HEK293 (cell line): ENCODE measurements around the gene CLCN3.

Source experiments
- CTCF ChIP-seq: fragments of 450-650 bp; formaldehyde crosslinking; IDR thresholded peaks from 2 replicates; pipeline ENCODE4 v1.5.1; 2016; ENCODE audit warnings: missing biosample characterization, missing genetic modification characterization
- REST ChIP-seq: fragments of 450-650 bp; formaldehyde crosslinking; IDR thresholded peaks from 2 replicates; pipeline ENCODE4 v1.5.1; 2016; ENCODE audit warnings: missing biosample characterization, missing genetic modification characterization
- ZNF24 ChIP-seq: fragments of 450-650 bp; formaldehyde crosslinking; IDR thresholded peaks from 2 replicates; pipeline ENCODE4 v1.5.1; 2016; ENCODE audit warnings: missing biosample characterization, missing genetic modification characterization
- ZNF274 ChIP-seq, 2 experiments: fragments of 200-500 bp in 1 of 2; fragments of 450-650 bp in 1 of 2; sonication (Bioruptor generic) in 1 of 2; formaldehyde crosslinking in 1 of 2; IDR thresholded peaks; 2 replicates each; pipeline versions ENCODE4 v1.5.1 to v1.6.1; 2014 to 2016; ENCODE audit warnings: borderline replicate concordance in 1 of 2, inconsistent platforms in 1 of 2, low read length in 1 of 2, missing biosample characterization in 1 of 2, missing genetic modification characterization in 1 of 2
- ZNF514 ChIP-seq: fragments of 450-650 bp; formaldehyde crosslinking; IDR thresholded peaks from 2 replicates; pipeline ENCODE4 v1.5.1; 2016; ENCODE audit warnings: missing biosample characterization, missing genetic modification characterization
- ZNF76 ChIP-seq: fragments of 450-650 bp; formaldehyde crosslinking; IDR thresholded peaks from 2 replicates; pipeline ENCODE4; 2016; ENCODE audit warnings: low read depth, missing biosample characterization, missing genetic modification characterization, borderline replicate concordance

GRCh38 chr4:169626331-169627282 is 6.2 kb downstream of the CLCN3 start:
- TF ChIP-seq ZNF76 (tag by site-specific recombination) (no peak), CTCF (no peak), ZNF274 (IDR thresholded peaks at IDR 0.05; ENCODE audit: low read length) (no peak), ZNF274 (tag by site-specific recombination; IDR thresholded peaks at IDR 0.05; ENCODE audit: borderline replicate concordance) (no peak), ZNF24 (tag by site-specific recombination) (no peak), REST (tag by site-specific recombination) (no peak), ZNF514 (tag by site-specific recombination) (no peak)
